Astrocyte (in vitro differentiated cells and primary cell): ENCODE data around the gene FITM2. TPM values are rescaled to one million over a fixed set of nuclear protein-coding genes. Genes with fewer than 3 reads are reported as not detected.

Experiments used
- DNase-seq: peaks from one replicate; pipeline ENCODE4 v3.0.0-alpha.2; 2010; ENCODE audit warnings: low read depth
- FAIRE-seq: peaks from 2 replicates; lab custom pipeline; 2011; peaks lifted over from hg19 to GRCh38; lab: Jason Lieb, UNC
- H2AFZ ChIP-seq: 2 replicates; pipeline ENCODE4 v1.6.0; 2012; ENCODE audit warnings: low read depth, low read length, inconsistent platforms
- H3K27ac ChIP-seq: 2 replicates; pipeline ENCODE4 v1.5.1; 2011; ENCODE audit warnings: low read depth, low read length, inconsistent platforms
- H3K27me3 ChIP-seq: 2 replicates; pipeline ENCODE4 v1.6.0; 2011; ENCODE audit warnings: low read length, inconsistent platforms; ENCODE audit not compliant: insufficient read depth
- H3K36me3 ChIP-seq: 2 replicates; pipeline ENCODE4 v1.5.1; 2011; ENCODE audit warnings: low read length, inconsistent platforms; ENCODE audit not compliant: insufficient read depth
- H3K4me1 ChIP-seq: 2 replicates; pipeline ENCODE4 v1.5.1; 2011; ENCODE audit warnings: low read length, inconsistent platforms; ENCODE audit not compliant: insufficient read depth
- H3K4me2 ChIP-seq: 2 replicates; pipeline ENCODE4 v1.6.0; 2012; ENCODE audit warnings: low read length, inconsistent platforms
- H3K4me3 ChIP-seq: 2 replicates; pipeline ENCODE4 v1.5.1; 2011; ENCODE audit warnings: low read depth, mild to moderate bottlenecking, low read length, inconsistent platforms; ENCODE audit not compliant: insufficient read depth
- H3K79me2 ChIP-seq: 2 replicates; pipeline ENCODE4 v1.6.0; 2012; ENCODE audit warnings: mild to moderate bottlenecking, low read length, inconsistent platforms; ENCODE audit not compliant: insufficient read depth
- H3K9ac ChIP-seq: 2 replicates; pipeline ENCODE4 v1.6.0; 2012; ENCODE audit warnings: mild to moderate bottlenecking, low read length, inconsistent platforms
- H3K9me3 ChIP-seq: 2 replicates; pipeline ENCODE4 v1.5.1; 2012; ENCODE audit warnings: low read depth, mild to moderate bottlenecking, low read length, inconsistent platforms; ENCODE audit not compliant: insufficient read depth
- H4K20me1 ChIP-seq: 2 replicates; pipeline ENCODE4 v1.6.0; 2012; ENCODE audit warnings: low read length, inconsistent platforms; ENCODE audit not compliant: insufficient read depth
- H3K27ac Mint-ChIP-seq: one replicate; pipeline ENCODE4 v1.8.0; 2021; ENCODE audit warnings: mild to moderate bottlenecking, mixed read lengths; ENCODE audit not compliant: unreplicated experiment
- H3K27me3 Mint-ChIP-seq: one replicate; pipeline ENCODE4 v1.8.0; 2021; ENCODE audit warnings: low read depth, mixed read lengths; ENCODE audit not compliant: unreplicated experiment
- H3K36me3 Mint-ChIP-seq: one replicate; pipeline ENCODE4 v1.8.0; 2021; ENCODE audit warnings: low read depth, mixed read lengths; ENCODE audit not compliant: unreplicated experiment
- H3K4me1 Mint-ChIP-seq: one replicate; pipeline ENCODE4 v1.8.0; 2021; ENCODE audit warnings: low read depth, mixed read lengths; ENCODE audit not compliant: unreplicated experiment
- H3K4me3 Mint-ChIP-seq: one replicate; pipeline ENCODE4 v1.8.0; 2021; ENCODE audit warnings: mild to moderate bottlenecking, moderate library complexity, mixed read lengths; ENCODE audit not compliant: unreplicated experiment
- H3K9me3 Mint-ChIP-seq: one replicate; pipeline ENCODE4 v1.8.0; 2021; ENCODE audit warnings: mild to moderate bottlenecking, mixed read lengths; ENCODE audit not compliant: unreplicated experiment
- CTCF ChIP-seq: IDR thresholded peaks from 2 replicates; pipeline ENCODE4 v1.5.1; 2011; ENCODE audit warnings: low read depth, mild to moderate bottlenecking, inconsistent platforms, low read length, moderate library complexity; ENCODE audit not compliant: insufficient read depth
- EZH2 ChIP-seq: IDR thresholded peaks from 2 replicates; pipeline ENCODE4 v1.6.1; 2012; ENCODE audit warnings: mild to moderate bottlenecking, low read length, inconsistent platforms; ENCODE audit not compliant: insufficient read depth
- total RNA-seq: library from RNA; stranded (reverse); gene quantifications from 2 replicates; pipeline ENCODE4 v1.2.1, GENCODE V29; 2021

Gene FITM2
- total RNA-seq, 1 donor from 2014 or later, result 6.3 TPM

GRCh38 chr20:44343162-44343675 lies 32.2 kb upstream of the FITM2 start:
- Mint-ChIP-seq H3K27me3 (peaks cover 4% of the 10 kb centered on the region), H3K36me3 (no peaks in the 10 kb centered on the region), H3K9me3 (peaks cover 3% of the 10 kb centered on the region), H3K4me1 (peaks cover 4% of the 10 kb centered on the region), H3K27ac (no peak overlapping the region), H3K4me3 (no peak overlapping the region)
- H3K27me3 ChIP-seq, result no peaks in the 10 kb centered on the region
- H4K20me1 ChIP-seq, result no peaks in the 10 kb centered on the region
- no peaks in the 10 kb centered on the region for H3K9me3 ChIP-seq
- H2AFZ ChIP-seq, result no peak overlapping the region
- H3K79me2 ChIP-seq, result no peaks in the 10 kb centered on the region
- no peak for FAIRE-seq
- H3K4me1 ChIP-seq, result no peaks in the 10 kb centered on the region
- TF ChIP-seq CTCF, result no peak
- no peak for TF ChIP-seq EZH2
- no peaks in the 10 kb centered on the region for H3K36me3 ChIP-seq
- no peak overlapping the region for H3K9ac ChIP-seq
- H3K4me2 ChIP-seq, result no peak overlapping the region
- DNase-seq, result no peak
- H3K4me3 ChIP-seq, result no peak overlapping the region
- H3K27ac ChIP-seq, result no peak overlapping the region

GRCh38 chr20:44342248-44342647 lies 31.2 kb upstream of the FITM2 start:
- Histone ChIP-seq H3K27me3 (peaks cover 3% of the 10 kb centered on the region), H3K79me2 (no peaks in the 10 kb centered on the region), H3K9ac (no peak overlapping the region), H3K4me3 (no peak overlapping the region), H3K4me1 (no peaks in the 10 kb centered on the region), H4K20me1 (no peaks in the 10 kb centered on the region), H3K4me2 (no peak overlapping the region), H3K9me3 (no peaks in the 10 kb centered on the region), H2AFZ (peak overlapping the region; percentile 47), H3K27ac (no peak overlapping the region), H3K36me3 (no peaks in the 10 kb centered on the region)
- TF ChIP-seq CTCF (no peak), EZH2 (no peak)
- H3K4me3 Mint-ChIP-seq, result no peak overlapping the region
- peaks cover 3% of the 10 kb centered on the region for H3K27me3 Mint-ChIP-seq
- peak overlapping the region; percentile 34 for H3K27ac Mint-ChIP-seq
- peaks cover 3% of the 10 kb centered on the region for H3K9me3 Mint-ChIP-seq
- H3K4me1 Mint-ChIP-seq, result peaks cover 4% of the 10 kb centered on the region
- DNase-seq, result no peak
- no peak for FAIRE-seq
- H3K36me3 Mint-ChIP-seq, result no peaks in the 10 kb centered on the region

GRCh38 chr20:44336725-44337380 lies 25.9 kb upstream of the FITM2 start, which contains the start of gene R3HDML:
Gene R3HDML (plus strand): TSS chr20:44337043. CDS start chr20:44337158, 115 bp downstream.
- Histone ChIP-seq H3K27me3 (peaks cover 27% of the 10 kb centered on the region), H3K79me2 (no peaks in the 10 kb centered on the region), H3K27ac (no peak within 1 kb of the TSS), H3K9me3 (no peaks in the 10 kb centered on the region), H3K4me1 (no peaks in the 10 kb centered on the region), H2AFZ (no peak within 1 kb of the TSS), H3K4me3 (no peak within 1 kb of the TSS), H3K9ac (no peak within 1 kb of the TSS), H4K20me1 (no peaks in the 10 kb centered on the region), H3K36me3 (no peaks in the 10 kb centered on the region), H3K4me2 (no peak within 1 kb of the TSS)
- Mint-ChIP-seq H3K36me3 (no peaks in the 10 kb centered on the region), H3K4me3 (peak within 1 kb of the TSS; percentile 1), H3K27me3 (peaks cover 6% of the 10 kb centered on the region), H3K27ac (no peak within 1 kb of the TSS), H3K4me1 (peaks cover 18% of the 10 kb centered on the region), H3K9me3 (peaks cover 3% of the 10 kb centered on the region)
- no peak for TF ChIP-seq EZH2
- FAIRE-seq, result no peak
- no peak for DNase-seq
